GM23338 (cell line): ENCODE measurements around the gene CDNF. TPM values are rescaled to one million over a fixed set of nuclear protein-coding genes. Genes with fewer than 3 reads are reported as not detected.

Experiments
- ATAC-seq: fragments of 200-7000 bp; cut with Tn5 transposase; 3 replicates; pipeline ENCODE4 v1.9.1; 2020
- DNase-seq: peaks from one replicate; pipeline ENCODE4 v3.0.0-alpha.2; 2015; ENCODE audit warnings: low spot score
- H2AFZ ChIP-seq: fragments of 200-600 bp; sonication (generic); 2 replicates; pipeline ENCODE4 v1.8.0; 2016; ENCODE audit warnings: antibody characterized with exemption, mild to moderate bottlenecking, moderate library complexity
- H3F3A ChIP-seq: fragments of 200-600 bp; sonication (generic); replicated peaks from 2 replicates; pipeline ENCODE4 v1.8.0; 2017; ENCODE audit warnings: antibody characterized with exemption, mixed run types, low read depth
- H3K27ac ChIP-seq: fragments of 200-600 bp; sonication (generic); 2 replicates; pipeline ENCODE4 v1.6.1; 2016; ENCODE audit warnings: low read depth
- H3K27me3 ChIP-seq: fragments of 200-600 bp; sonication (generic); 2 replicates; pipeline ENCODE4 v1.8.0; 2016; ENCODE audit warnings: mild to moderate bottlenecking, mixed run types, moderate library complexity; ENCODE audit not compliant: insufficient read depth
- H3K36me3 ChIP-seq: fragments of 200-600 bp; sonication (generic); 2 replicates; pipeline ENCODE4 v1.8.0; 2016; ENCODE audit warnings: mild to moderate bottlenecking; ENCODE audit not compliant: insufficient read depth
- H3K4me1 ChIP-seq: fragments of 200-600 bp; sonication (generic); 2 replicates; pipeline ENCODE4 v1.8.0; 2016; ENCODE audit warnings: mild to moderate bottlenecking, moderate library complexity; ENCODE audit not compliant: insufficient read depth
- H3K4me2 ChIP-seq: fragments of 200-600 bp; sonication (generic); 2 replicates; pipeline ENCODE4 v1.7.1; 2017; ENCODE audit warnings: mixed run types
- H3K4me3 ChIP-seq: fragments of 200-600 bp; sonication (generic); 2 replicates; pipeline ENCODE4 v1.6.1; 2016; ENCODE audit warnings: mixed run types
- H3K79me2 ChIP-seq: fragments of 200-600 bp; sonication (generic); replicated peaks from 2 replicates; pipeline ENCODE4 v1.8.0; 2017; ENCODE audit warnings: mild to moderate bottlenecking; ENCODE audit not compliant: insufficient read depth
- H3K9me2 ChIP-seq: fragments of 200-600 bp; sonication (generic); 2 replicates; pipeline ENCODE4 v1.8.0; 2017; ENCODE audit not compliant: insufficient read depth
- H4K20me1 ChIP-seq: fragments of 200-600 bp; sonication (generic); replicated peaks from 2 replicates; pipeline ENCODE4 v1.8.0; 2017; ENCODE audit warnings: mild to moderate bottlenecking; ENCODE audit not compliant: insufficient read depth
- H3K27ac Mint-ChIP-seq: 2 replicates; pipeline ENCODE4 v1.8.0; 2020; ENCODE audit warnings: inconsistent platforms, mild to moderate bottlenecking, moderate library complexity, mixed read lengths
- H3K27me3 Mint-ChIP-seq: 3 replicates; pipeline ENCODE4 v1.8.0; 2022; ENCODE audit warnings: low read depth, mild to moderate bottlenecking, moderate library complexity, mixed read lengths, inconsistent platforms; ENCODE audit not compliant: insufficient read depth, poor library complexity
- H3K36me3 Mint-ChIP-seq: 3 replicates; pipeline ENCODE4 v1.8.0; 2021; ENCODE audit warnings: low read depth, mild to moderate bottlenecking, inconsistent platforms, moderate library complexity, mixed read lengths
- H3K4me1 Mint-ChIP-seq: 3 replicates; pipeline ENCODE4 v1.8.0; 2020; ENCODE audit warnings: mild to moderate bottlenecking, inconsistent platforms, mixed read lengths
- H3K4me3 Mint-ChIP-seq: 3 replicates; pipeline ENCODE4 v1.8.0; 2021; ENCODE audit warnings: moderate library complexity, mild to moderate bottlenecking, inconsistent platforms, mixed read lengths
- H3K9me3 Mint-ChIP-seq: 3 replicates; pipeline ENCODE4 v1.8.0; 2020; ENCODE audit warnings: moderate library complexity, mild to moderate bottlenecking, inconsistent platforms, mixed read lengths
- CTCF ChIP-seq, 2 experiments: fragments of 200-600 bp in 1 of 2; sonication (generic) in 1 of 2; conservative IDR thresholded peaks; 2 replicates each; pipeline versions ENCODE4 v1.5.1 to v1.6.1; 2016 to 2017; ENCODE audit warnings: antibody characterized with exemption in 2 of 2, low read depth in 2 of 2, mild to moderate bottlenecking in 2 of 2, moderate library complexity in 1 of 2
- EZH2 ChIP-seq: fragments of 200-600 bp; sonication (generic); IDR thresholded peaks from one replicate; pipeline ENCODE4 v1.8.0; 2017; ENCODE audit warnings: antibody characterized with exemption, mild to moderate bottlenecking, low read depth; ENCODE audit not compliant: unreplicated experiment
- JUNB ChIP-seq: IDR thresholded peaks from one replicate; pipeline ENCODE4 v1.6.1; 2016; ENCODE audit warnings: antibody characterized with exemption; ENCODE audit not compliant: unreplicated experiment
- NANOG ChIP-seq: IDR thresholded peaks from 2 replicates; pipeline ENCODE4 v1.6.1; 2016; ENCODE audit warnings: antibody characterized with exemption, borderline replicate concordance
- POLR2AphosphoS5 ChIP-seq: IDR thresholded peaks from 2 replicates; pipeline ENCODE4 v1.6.1; 2016; ENCODE audit warnings: antibody characterized with exemption, low read depth
- REST ChIP-seq: IDR thresholded peaks from one replicate; pipeline ENCODE4 v1.6.1; 2018; ENCODE audit warnings: antibody characterized with exemption; ENCODE audit not compliant: unreplicated experiment
- STAT1 ChIP-seq: IDR thresholded peaks from one replicate; pipeline ENCODE4 v1.6.1; 2016; ENCODE audit warnings: antibody characterized with exemption; ENCODE audit not compliant: unreplicated experiment
- ZNF114 ChIP-seq: fragments of 250-450 bp; sonication (Bioruptor Pico); IDR thresholded peaks from 2 replicates; pipeline ENCODE4 v1.5.0; 2020; ENCODE audit warnings: mild to moderate bottlenecking, moderate library complexity
- ZNF462 ChIP-seq: fragments of 250-450 bp; sonication (Bioruptor Pico); IDR thresholded peaks from 2 replicates; pipeline ENCODE4 v1.5.0; 2020; ENCODE audit warnings: mild to moderate bottlenecking, moderate library complexity
- polyA plus RNA-seq: library from polyadenylated mRNA; unstranded; fragments of >200 nt; fragmentation: Nextera tagmentation; extraction: Ambion mirVana; gene quantifications from 2 replicates; pipeline ENCODE4 v1.2.1, GENCODE V29; 2016
- total RNA-seq: library from RNA; depleted of rRNA; stranded (reverse); fragments of >200 nt; shearing (Covaris generic); gene quantifications from 2 replicates; pipeline ENCODE4 v1.2.3, GENCODE V29; 2014

The CDNF gene
- total and polyA plus RNA-seq, 2 experiments from 2014 or later: 0.26 to 1.1 TPM

GRCh38 chr10:14784459-14785055 is 53.3 kb downstream of the CDNF start:
- no peak overlapping the region for H2AFZ ChIP-seq
- no peak overlapping the region for H3K4me3 Mint-ChIP-seq
- no peaks in the 10 kb centered on the region for H3K27me3 ChIP-seq
- no peaks in the 10 kb centered on the region for H3K4me1 Mint-ChIP-seq
- TF ChIP-seq JUNB: no peak
- H3K27me3 Mint-ChIP-seq: peaks cover 3% of the 10 kb centered on the region
- no peak overlapping the region for H3K27ac ChIP-seq
- no peak overlapping the region for H3K4me2 ChIP-seq
- H3K4me3 ChIP-seq: no peak overlapping the region
- H3K27ac Mint-ChIP-seq: no peak overlapping the region
- H3F3A ChIP-seq: no peaks in the 10 kb centered on the region
- no peaks in the 10 kb centered on the region for H4K20me1 ChIP-seq
- H3K4me1 ChIP-seq: no peaks in the 10 kb centered on the region
- peaks cover 6% of the 10 kb centered on the region; the same call in 1 of the 3 replicates for H3K9me3 Mint-ChIP-seq
- no peaks in the 10 kb centered on the region for H3K79me2 ChIP-seq
- ATAC-seq: no peak
- no peaks in the 10 kb centered on the region for H3K36me3 ChIP-seq
- DNase-seq: no peak
- H3K9me2 ChIP-seq: no peaks in the 10 kb centered on the region
- H3K36me3 Mint-ChIP-seq: no peaks in the 10 kb centered on the region

- Histone ChIP-seq H2AFZ (0 out of 2 replicates have a peak overlapping the region, but pooled peaks have one; percentile 18), H3K4me3 (no peak overlapping the region), H3K36me3 (no peaks in the 10 kb centered on the region), H3K4me2 (no peak overlapping the region), H3K27ac (no peak overlapping the region), H3K27me3 (no peaks in the 10 kb centered on the region), H3F3A (no peaks in the 10 kb centered on the region), H4K20me1 (no peaks in the 10 kb centered on the region), H3K9me2 (no peaks in the 10 kb centered on the region), H3K4me1 (no peaks in the 10 kb centered on the region), H3K79me2 (no peaks in the 10 kb centered on the region)
- TF ChIP-seq POLR2AphosphoS5 (no peak), NANOG (no peak), JUNB (no peak), STAT1 (no peak), ZNF114 (no peak), EZH2 (no peak), REST (no peak), CTCF (conservative IDR thresholded peaks at IDR 0.05; ENCODE audit: low read depth in 2 of 2) (no peak), ZNF462 (CRISPR knock-in tag) (no peak)
- Mint-ChIP-seq H3K4me3 (no peak overlapping the region), H3K27me3 (peaks cover 6% of the 10 kb centered on the region), H3K27ac (no peak overlapping the region), H3K36me3 (no peaks in the 10 kb centered on the region), H3K9me3 (peaks cover 6% of the 10 kb centered on the region; the same call in 1 of the 3 replicates), H3K4me1 (0 out of 3 replicates have a peak, but pooled peaks cover 3% of the 10 kb centered on the region)
- no peak for DNase-seq
- no peak for ATAC-seq
Measured at GRCh38 chr10:14782691-14783363, 55.0 kb downstream of the CDNF start.
